Adrenal gland (tissue), 12 donors: ENCODE results near the gene BTBD9. TPM values are rescaled to one million over a fixed set of nuclear protein-coding genes. Genes with fewer than 3 reads are reported as not detected.
A peak's percentile ranks its signal among the peaks of the same experiment; 100 is the strongest.
"Not testable (repeated sequence)": the region's sequence is repeated elsewhere in the genome, so short reads cannot be mapped to it uniquely, and the experiment has no call there.

ENCODE experiments used
- DNase-seq, 7 donors: peaks; one replicate each; pipeline ENCODE4 v3.0.0-alpha.2; 2019 to 2020
- H3K27ac ChIP-seq, 5 donors: fragments of 200-600 bp; sonication (generic) in 4 of 5; 1 replicate in 3 of 5; 2 replicates in 2 of 5; pipeline versions ENCODE4 v1.5.1 to v1.8.0; 2016 to 2020; ENCODE audit warnings: mild to moderate bottlenecking in 1 of 5
- H3K27me3 ChIP-seq: fragments of 200-600 bp; 2 replicates; pipeline ENCODE4 v1.8.0; 2021
- H3K36me3 ChIP-seq, 2 donors: fragments of 200-600 bp; replicated peaks in 1 of 2; 1 replicate in 1 of 2; 2 replicates in 1 of 2; pipeline versions ENCODE4 v1.5.1 to v1.8.0; 2018 to 2022
- H3K4me1 ChIP-seq, 2 donors: fragments of 200-600 bp; replicated peaks in 1 of 2; 1 replicate in 1 of 2; 2 replicates in 1 of 2; pipeline versions ENCODE4 v1.5.1 to v1.8.0; 2018 to 2021
- H3K4me3 ChIP-seq, 4 donors: fragments of 200-600 bp; sonication (generic) in 3 of 4; one replicate each; pipeline ENCODE4 v1.5.1; 2016 to 2018
- H3K9me3 ChIP-seq, 3 donors: fragments of 200-600 bp; sonication (generic) in 1 of 3; replicated peaks in 1 of 3; 1 replicate in 2 of 3; 2 replicates in 1 of 3; pipeline versions ENCODE4 v1.5.1 to v1.8.0; 2016 to 2021
- CTCF ChIP-seq, 6 experiments: fragments of 450-650 bp in 4 of 6; fragments of 200-600 bp in 2 of 6; sonication (generic) in 1 of 6; IDR thresholded peaks; 1 replicate in 5 of 6; 2 replicates in 1 of 6; pipeline versions ENCODE4 v1.5.1 to v1.8.0; 2016 to 2021; ENCODE audit warnings: antibody characterized with exemption in 6 of 6, mild to moderate bottlenecking in 2 of 6, moderate library complexity in 1 of 6
- POLR2A ChIP-seq, 2 donors: fragments of 450-650 bp; IDR thresholded peaks; one replicate each; pipeline ENCODE4 v1.6.1; 2017; ENCODE audit warnings: antibody characterized with exemption in 2 of 2, mild to moderate bottlenecking in 2 of 2, moderate library complexity in 1 of 2
- WGBS, 4 donors: extraction: QIAGEN DNeasy Blood & Tissue Kit in 2 of 4; methylation state at CpG; one replicate each; pipeline versions ENCODE4 v1.1.5 to v1.1.7; 2013 to 2017; 5-methylcytosine and 5-hydroxymethylcytosine counted together
- intact Hi-C, 2 donors: fragments of 100-400 bp; cut with DNase I; formaldehyde crosslinking; loops; one replicate each; pipeline versions ENCODE4 v1.14.1 to v1.15.0; 2022 to 2023
- polyA plus RNA-seq, 3 donors: library from polyadenylated mRNA; stranded (reverse); fragments of 200-250 nt in 2 of 3; fragments of 350-450 nt in 1 of 3; fragmentation: Illumina TruSeq in 1 of 3; extraction: RNeasy Lipid Tissue Mini Kit (QIAGEN cat#74804) in 1 of 3; gene quantifications; one replicate each; pipeline ENCODE4 v1.2.3, GENCODE V29; 2013 to 2014
- total RNA-seq, 9 donors: library from RNA; depleted of rRNA in 4 of 9; stranded (reverse); fragments of >200 nt in 4 of 9; fragments of 120-200 nt in 1 of 9; fragmentation: NEBNext Ultra II Directional in 1 of 9; extraction: Animal tissue kit (Norgen Biotek cat#: 25700) in 1 of 9; gene quantifications; one replicate each; pipeline versions ENCODE4 v1.1.0 to v1.2.4, GENCODE V29; 2013 to 2023
- donor health status: healthy with polysubstance abuse.
- donor health status: Bipolar disorder and iron deficiency.
- donor health status: DM: yes; HTN: yes; CAD: no.
- donor health status: DM: no; HTN: no; CAD: no.
- donor health status: DM: no; HTN: no; CAD: no.
- donor health status: DM: yes; HTN: yes; CAD: no.

Gene BTBD9
- total and polyA plus RNA-seq, 12 donors: 2.4 to 29.6 (median 18.1) TPM

- no peak overlapping the region for H3K27ac ChIP-seq
- H3K36me3 ChIP-seq: no peaks in the 10 kb centered on the region
- peaks cover 0 to 4% of the 10 kb centered on the region in 2 donors for H3K4me1 ChIP-seq
- no peaks in the 10 kb centered on the region for H3K27me3 ChIP-seq
- DNase-seq: peak in 2 of 7 donors; percentile 11 to 21
- TF ChIP-seq POLR2A (IDR thresholded peaks at IDR 0.05): no peak
- TF ChIP-seq CTCF (IDR thresholded peaks at IDR 0.05): no peak
- intact Hi-C loops: no loop called here
- H3K4me3 ChIP-seq: no peak overlapping the region
- no peaks in the 10 kb centered on the region for H3K9me3 ChIP-seq
Measured at GRCh38 chr6:38131527-38131965, 508.2 kb downstream of the BTBD9 start.

DNA sequence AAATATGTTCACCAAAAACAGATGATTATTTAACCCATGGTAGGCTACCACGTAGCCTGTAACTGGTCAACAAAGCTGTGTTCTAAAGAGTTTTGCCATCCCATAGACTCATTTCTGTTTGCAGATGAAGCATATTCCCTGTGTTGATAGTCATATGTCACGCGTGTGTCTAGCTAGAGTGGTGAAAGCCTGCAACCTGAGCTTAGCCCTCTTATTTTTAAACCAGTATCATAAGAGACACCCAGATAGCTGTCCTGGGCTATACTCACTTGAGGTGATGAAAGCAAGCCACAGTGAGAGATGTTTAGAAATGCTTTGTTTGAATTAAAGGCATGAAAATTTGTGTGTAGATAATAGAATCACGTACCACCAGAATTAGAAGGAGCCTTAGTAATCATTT lies 512.4 kb downstream of the BTBD9 start:
- H3K36me3 ChIP-seq: no peaks in the 10 kb centered on the region
- TF ChIP-seq POLR2A (IDR thresholded peaks at IDR 0.05): no peak
- no peak for TF ChIP-seq CTCF (IDR thresholded peaks at IDR 0.05)
- 86 to 99% (median 99%) methylated on average over 4 of the region's 4 CpGs for WGBS, 4 donors
- DNase-seq: no peak
- H3K4me3 ChIP-seq: no peak overlapping the region
- no peaks in the 10 kb centered on the region for H3K27me3 ChIP-seq
- H3K4me1 ChIP-seq: peaks cover 0 to 4% of the 10 kb centered on the region in 2 donors
- no peak overlapping the region for H3K27ac ChIP-seq
- intact Hi-C loops: no loop called here
- no peaks in the 10 kb centered on the region for H3K9me3 ChIP-seq

- H3K27ac ChIP-seq, H3K4me3 ChIP-seq, H3K4me1 ChIP-seq, H3K36me3 ChIP-seq, intact Hi-C loops, H3K27me3 ChIP-seq, DNase-seq, H3K9me3 ChIP-seq: not testable (repeated sequence)
- 82 to 98% (median 96%) methylated on average over 15 to 40 of the region's 40 CpGs for WGBS, 4 donors
Measured at GRCh38 chr6:38124224-38124926, 515.4 kb downstream of the BTBD9 start.

DNA sequence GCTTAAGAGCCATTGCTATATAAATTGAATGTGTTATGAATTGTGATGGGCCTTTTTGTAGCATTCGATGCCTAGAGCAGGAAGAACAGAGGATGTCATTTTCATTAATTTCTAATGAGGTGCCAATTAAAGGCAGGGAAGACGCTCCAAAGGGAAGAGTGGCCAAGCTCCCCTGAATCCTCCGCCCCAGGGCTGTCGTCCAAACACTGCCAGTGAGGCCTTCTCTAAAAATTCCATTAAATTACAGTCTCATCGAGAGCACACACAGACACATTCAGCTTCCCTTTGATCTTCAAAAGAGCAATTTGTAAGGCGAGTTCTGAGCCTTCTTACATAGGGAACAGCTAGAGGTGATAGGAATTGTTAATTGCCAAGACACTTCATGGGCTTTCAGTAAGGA lies 520.2 kb downstream of the BTBD9 start:
- Histone ChIP-seq H3K27me3 (no peaks in the 10 kb centered on the region), H3K9me3 (no peaks in the 10 kb centered on the region), H3K4me3 (no peak overlapping the region), H3K27ac (no peak overlapping the region), H3K4me1 (no peaks in the 10 kb centered on the region), H3K36me3 (no peaks in the 10 kb centered on the region)
- intact Hi-C loops: no loop called here
- WGBS, 4 donors: 78 to 90% (median 84%) methylated on average over 6 of the region's 6 CpGs
- TF ChIP-seq CTCF (IDR thresholded peaks at IDR 0.05) (no peak), POLR2A (IDR thresholded peaks at IDR 0.05) (no peak)
- DNase-seq: no peak

GRCh38 chr6:38118791-38119365 lies 520.9 kb downstream of the BTBD9 start:
- intact Hi-C loops: no loop called here

More at GRCh38 chr6:38118791-38119365, 520.9 kb downstream of the BTBD9 start:
- Histone ChIP-seq H3K36me3 (no peaks in the 10 kb centered on the region), H3K27me3 (no peaks in the 10 kb centered on the region), H3K27ac (no peak overlapping the region), H3K9me3 (no peaks in the 10 kb centered on the region), H3K4me3 (no peak overlapping the region), H3K4me1 (no peaks in the 10 kb centered on the region)
- WGBS, 4 donors: 58 to 76% (median 65%) methylated on average over 2 of the region's 2 CpGs
- DNase-seq: no peak
- TF ChIP-seq CTCF (IDR thresholded peaks at IDR 0.05): no peak
- TF ChIP-seq POLR2A (IDR thresholded peaks at IDR 0.05): no peak
